Activated T-cell treated with anti-CD3 and anti-CD28 coated beads, Interleukin-2, amount 50 U/mL, for 4 hours (primary cell): ENCODE data around the gene WDR26. TPM values are rescaled to one million over a fixed set of nuclear protein-coding genes. Genes with fewer than 3 reads are reported as not detected.
A peak's percentile ranks its signal among the peaks of the same experiment; 100 is the strongest.

Source experiments
- ATAC-seq, 2 donors: fragments of 200-7000 bp; cut with Tn5 transposase; one replicate each; pipeline ENCODE4 v1.10.0; 2021
- DNase-seq: peaks from one replicate; pipeline ENCODE4 v3.0.0-alpha.2; 2020
- H3K27me3 Mint-ChIP-seq: one replicate; pipeline ENCODE4 v1.8.0; 2021; ENCODE audit warnings: low read depth, mixed read lengths
- H3K36me3 Mint-ChIP-seq: one replicate; pipeline ENCODE4 v1.8.0; 2022; ENCODE audit warnings: mixed read lengths; ENCODE audit not compliant: insufficient read depth
- H3K4me1 Mint-ChIP-seq: one replicate; pipeline ENCODE4 v1.8.0; 2021; ENCODE audit warnings: low read depth, mixed read lengths
- H3K4me3 Mint-ChIP-seq: one replicate; pipeline ENCODE4 v1.8.0; 2021; ENCODE audit warnings: mild to moderate bottlenecking, moderate library complexity, mixed read lengths
- H3K9me3 Mint-ChIP-seq: one replicate; pipeline ENCODE4 v1.8.0; 2021; ENCODE audit warnings: mixed read lengths
- total RNA-seq, 3 donors: library from RNA; stranded (reverse); gene quantifications; one replicate each; pipeline ENCODE4 v1.2.1, GENCODE V29; 2021

The WDR26 gene
- total RNA-seq, 3 donors from 2014 or later, result 48.9 to 58.6 (median 53.6) TPM

DNA sequence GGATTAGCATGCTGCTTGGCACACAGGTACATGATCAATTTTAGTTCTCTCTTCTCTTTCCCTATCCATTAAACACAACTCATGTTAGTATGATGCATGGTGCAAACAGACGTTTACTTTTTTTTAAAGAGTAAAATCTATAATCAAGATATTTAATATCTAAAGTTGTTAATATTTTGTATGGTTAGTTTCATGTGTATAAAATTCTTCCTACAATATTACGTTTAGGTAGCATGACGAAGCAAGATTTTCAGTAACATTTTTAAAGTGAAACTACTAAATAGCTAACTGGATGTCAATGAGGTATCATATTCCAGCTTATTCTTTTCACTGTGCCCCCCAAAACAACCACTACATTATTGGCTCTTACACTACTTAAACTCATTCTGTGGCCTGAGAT, 41.3 kb downstream of the WDR26 start:
- no peaks in the 10 kb centered on the region for H3K27me3 Mint-ChIP-seq
- DNase-seq (no peak), ATAC-seq (no peak)
- no peak overlapping the region for H3K4me3 Mint-ChIP-seq
- peaks cover 48% of the 10 kb centered on the region for H3K36me3 Mint-ChIP-seq
- no peaks in the 10 kb centered on the region for H3K9me3 Mint-ChIP-seq
- H3K4me1 Mint-ChIP-seq, result peaks cover 17% of the 10 kb centered on the region

DNA sequence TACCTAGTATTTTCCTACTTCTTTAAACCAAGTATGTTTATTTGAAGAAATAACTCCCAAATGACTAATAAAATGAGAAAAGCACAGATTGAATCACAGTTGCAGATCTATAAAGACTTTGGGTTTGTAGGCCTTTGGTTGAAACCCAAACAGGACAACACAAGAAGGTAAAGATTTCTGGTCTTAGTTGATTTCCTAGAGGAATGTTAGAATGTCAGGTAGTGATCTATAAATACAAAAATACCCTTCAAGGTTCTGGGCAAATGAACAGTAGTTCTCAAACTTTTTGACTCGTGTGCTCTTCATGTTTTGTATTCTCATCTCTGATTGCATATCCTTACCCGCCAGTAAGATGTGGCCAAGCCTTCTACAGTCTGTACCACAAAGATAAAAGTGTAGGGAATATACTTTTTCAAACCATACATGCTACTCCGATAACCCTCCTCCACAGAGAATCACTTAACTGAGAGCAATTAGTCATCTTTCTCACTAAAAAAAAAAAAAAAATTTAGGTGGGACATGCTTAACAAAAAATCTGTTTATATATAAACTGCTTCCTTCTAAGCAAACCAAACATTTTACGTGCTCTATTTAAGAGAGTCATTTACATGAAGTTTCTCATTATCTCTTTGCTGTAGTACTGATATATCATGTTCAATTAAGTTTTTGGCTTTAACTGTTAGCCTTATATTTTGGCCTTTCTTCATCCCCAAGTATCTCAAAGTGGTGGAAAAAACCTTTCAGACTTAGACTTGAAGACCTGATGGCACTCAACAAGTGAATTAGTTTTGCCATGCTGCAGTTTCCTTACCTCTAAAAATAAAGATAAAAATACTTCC, 42.0 kb downstream of the WDR26 start:
- ATAC-seq (peak; percentile 66 to 91), DNase-seq (no peak)
- Mint-ChIP-seq H3K4me1 (peaks cover 23% of the 10 kb centered on the region), H3K36me3 (peaks cover 42% of the 10 kb centered on the region), H3K9me3 (no peaks in the 10 kb centered on the region), H3K27me3 (no peaks in the 10 kb centered on the region), H3K4me3 (no peak overlapping the region)

DNA sequence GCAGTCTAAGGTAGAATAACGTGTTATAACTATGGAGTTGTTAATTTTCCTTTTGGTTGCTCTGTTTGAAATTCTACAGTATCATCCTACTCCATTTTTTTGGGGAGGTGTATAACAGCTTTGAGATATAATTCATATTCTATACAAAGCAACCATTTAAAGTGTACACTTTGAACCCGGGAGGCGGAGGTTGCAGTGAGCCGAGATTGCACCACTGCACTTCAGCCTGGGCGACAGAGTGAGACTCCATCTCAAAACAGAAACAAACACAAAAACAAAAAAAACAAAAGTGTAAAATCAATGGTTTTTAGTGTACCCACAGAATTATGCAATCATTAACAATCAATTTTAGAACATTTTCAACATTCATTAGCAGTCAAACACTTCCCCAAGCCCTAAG, 44.1 kb downstream of the WDR26 start:
- no peaks in the 10 kb centered on the region for H3K9me3 Mint-ChIP-seq
- H3K4me1 Mint-ChIP-seq, result peaks cover 42% of the 10 kb centered on the region
- no peak for ATAC-seq
- no peak overlapping the region for H3K4me3 Mint-ChIP-seq
- DNase-seq, result no peak
- peaks cover 31% of the 10 kb centered on the region for H3K36me3 Mint-ChIP-seq
- no peaks in the 10 kb centered on the region for H3K27me3 Mint-ChIP-seq

DNA sequence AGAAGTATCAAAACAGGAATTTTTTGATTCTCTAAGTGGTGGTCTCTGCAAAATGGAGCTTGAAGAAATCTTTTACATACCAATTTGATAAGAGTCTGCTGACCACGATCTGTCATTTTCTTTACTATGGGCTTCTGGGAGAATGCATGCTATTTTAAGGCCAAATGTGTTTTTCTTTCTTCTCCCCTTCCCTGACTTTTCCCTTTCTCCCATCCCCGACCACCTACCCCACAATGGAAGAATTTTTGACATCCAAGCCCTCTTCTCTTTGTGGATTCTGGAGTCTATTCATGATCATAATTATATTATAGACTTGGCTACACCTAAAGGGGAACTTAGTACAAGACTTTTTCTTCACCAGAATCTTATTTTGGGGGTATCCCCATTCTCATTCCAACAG, 46.7 kb downstream of the WDR26 start:
- Mint-ChIP-seq H3K4me1 (peaks cover 44% of the 10 kb centered on the region), H3K4me3 (no peak overlapping the region), H3K36me3 (peaks cover 33% of the 10 kb centered on the region)

DNA sequence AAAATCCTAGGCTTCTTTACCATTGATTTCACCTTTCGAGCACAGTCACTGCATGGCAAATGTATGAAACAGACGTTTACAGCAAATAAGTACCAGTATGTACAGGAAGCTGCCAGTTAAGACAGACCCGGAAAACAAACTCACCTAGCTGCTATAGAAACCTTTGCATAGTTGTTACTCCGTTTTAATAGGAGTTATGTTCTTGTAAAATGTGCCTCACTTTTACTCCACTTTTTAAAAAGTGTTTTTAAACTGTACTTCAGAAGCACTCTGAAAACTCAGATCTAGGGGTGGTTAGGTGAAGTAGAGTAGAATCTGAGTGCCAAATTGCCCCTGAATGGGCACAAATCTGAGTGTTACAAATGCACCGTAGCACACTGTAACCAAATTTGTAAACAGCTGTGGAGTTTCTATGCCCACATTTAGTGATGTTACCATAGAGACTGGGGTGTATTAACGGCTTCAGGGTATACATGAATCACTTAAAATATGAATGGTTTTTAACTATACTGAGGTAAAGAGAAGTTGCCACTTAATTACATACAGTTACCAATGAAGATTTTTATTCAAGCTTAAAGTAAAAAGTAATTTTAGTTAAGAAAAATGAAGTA, 47.2 kb downstream of the WDR26 start:
- H3K36me3 Mint-ChIP-seq, result peaks cover 29% of the 10 kb centered on the region
- no peaks in the 10 kb centered on the region for H3K9me3 Mint-ChIP-seq

More for the DNA sequence above, 46.7 kb downstream of the WDR26 start:
- DNase-seq, result no peak
- no peak for ATAC-seq
- H3K9me3 Mint-ChIP-seq, result no peaks in the 10 kb centered on the region
- no peaks in the 10 kb centered on the region for H3K27me3 Mint-ChIP-seq

DNA sequence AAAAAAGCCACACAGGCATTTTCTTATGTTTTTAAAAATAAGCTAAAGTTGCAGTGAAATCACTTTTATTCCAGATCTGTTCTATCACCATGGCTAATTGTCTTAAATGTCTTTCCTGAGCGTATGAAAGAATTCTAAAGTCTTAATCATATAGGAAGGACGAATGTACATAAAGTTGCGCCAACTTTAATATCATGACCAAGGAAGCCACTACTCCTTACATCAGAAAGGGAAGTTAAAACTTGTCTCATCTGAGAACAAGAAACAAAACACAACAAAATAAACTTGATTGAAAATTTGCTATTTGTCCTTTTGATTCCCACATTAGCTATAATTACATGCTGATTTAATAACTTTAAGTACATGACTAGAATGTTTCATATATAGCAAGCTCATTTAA, 51.4 kb downstream of the WDR26 start:
- H3K4me3 Mint-ChIP-seq, result no peak overlapping the region
- no peak for ATAC-seq
- H3K9me3 Mint-ChIP-seq, result no peaks in the 10 kb centered on the region
- H3K4me1 Mint-ChIP-seq, result peaks cover 75% of the 10 kb centered on the region
- DNase-seq, result no peak
- H3K36me3 Mint-ChIP-seq, result peaks cover 23% of the 10 kb centered on the region
- H3K27me3 Mint-ChIP-seq, result no peaks in the 10 kb centered on the region

More for the DNA sequence above, 47.2 kb downstream of the WDR26 start:
- DNase-seq, result no peak
- ATAC-seq, result peak; percentile 58 to 66
- Mint-ChIP-seq H3K4me3 (no peak overlapping the region), H3K27me3 (no peaks in the 10 kb centered on the region), H3K4me1 (peaks cover 44% of the 10 kb centered on the region)

DNA sequence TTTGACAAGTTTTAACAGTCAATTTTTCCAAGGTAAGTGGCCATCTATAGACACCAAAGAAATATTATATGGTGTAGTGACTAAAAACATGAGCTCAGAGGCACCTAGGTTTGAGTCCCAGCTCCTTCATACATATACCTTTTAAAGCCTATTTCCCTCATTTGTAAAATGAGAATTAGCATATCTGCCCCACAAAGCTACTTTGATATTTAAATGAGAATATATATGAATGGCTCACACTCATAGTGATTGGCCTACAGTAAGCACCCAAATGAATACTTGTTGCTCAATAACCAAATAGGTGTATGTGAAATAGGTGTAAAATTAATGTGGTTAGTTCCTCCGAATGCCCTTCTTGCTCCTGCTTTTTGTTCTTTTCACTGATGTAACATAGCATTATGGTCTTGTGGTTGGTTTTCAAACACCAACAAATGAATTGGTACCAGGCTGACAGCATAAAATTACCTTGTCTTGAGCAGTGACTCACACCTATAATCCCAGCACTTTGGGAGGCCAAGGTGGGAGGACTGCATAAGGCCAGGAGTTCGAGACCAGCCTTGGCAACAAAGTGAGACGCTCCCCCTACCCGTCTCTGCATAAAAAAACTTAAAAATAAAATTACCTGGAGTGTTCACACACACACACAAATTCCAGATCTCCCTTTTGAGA, 52.6 kb downstream of the WDR26 start:
- Mint-ChIP-seq H3K36me3 (peaks cover 30% of the 10 kb centered on the region), H3K27me3 (no peaks in the 10 kb centered on the region), H3K4me1 (peaks cover 76% of the 10 kb centered on the region), H3K9me3 (no peaks in the 10 kb centered on the region), H3K4me3 (peak overlapping the region; percentile 26)
- no peak for DNase-seq
- peak; percentile 69 to 71 for ATAC-seq

DNA sequence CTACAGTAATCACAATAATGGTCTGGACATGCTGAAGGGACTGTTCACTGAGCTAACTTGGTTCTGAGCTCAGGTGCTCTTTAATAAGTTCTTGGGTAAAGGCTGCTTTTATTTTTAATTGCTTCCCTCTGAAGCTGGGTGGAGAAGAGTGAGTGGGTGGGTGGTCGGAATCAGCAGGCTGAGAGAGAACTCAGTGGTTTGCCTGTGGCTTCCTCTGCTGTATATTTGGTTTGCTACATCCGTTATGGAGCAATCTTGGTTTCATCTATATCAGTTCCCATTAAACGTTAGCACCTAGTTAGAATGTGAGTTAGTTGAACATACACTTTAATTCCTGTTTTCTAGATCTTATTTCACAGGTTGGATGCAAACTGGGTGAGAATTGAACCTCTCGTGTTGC, 54.6 kb downstream of the WDR26 start:
- peaks cover 79% of the 10 kb centered on the region for H3K4me1 Mint-ChIP-seq
- DNase-seq, result peak; percentile 40
- peak overlapping the region; percentile 37 for H3K4me3 Mint-ChIP-seq
- H3K9me3 Mint-ChIP-seq, result no peaks in the 10 kb centered on the region
- ATAC-seq, result peak; percentile 33 to 41
- no peaks in the 10 kb centered on the region for H3K27me3 Mint-ChIP-seq
- peaks cover 30% of the 10 kb centered on the region for H3K36me3 Mint-ChIP-seq

DNA sequence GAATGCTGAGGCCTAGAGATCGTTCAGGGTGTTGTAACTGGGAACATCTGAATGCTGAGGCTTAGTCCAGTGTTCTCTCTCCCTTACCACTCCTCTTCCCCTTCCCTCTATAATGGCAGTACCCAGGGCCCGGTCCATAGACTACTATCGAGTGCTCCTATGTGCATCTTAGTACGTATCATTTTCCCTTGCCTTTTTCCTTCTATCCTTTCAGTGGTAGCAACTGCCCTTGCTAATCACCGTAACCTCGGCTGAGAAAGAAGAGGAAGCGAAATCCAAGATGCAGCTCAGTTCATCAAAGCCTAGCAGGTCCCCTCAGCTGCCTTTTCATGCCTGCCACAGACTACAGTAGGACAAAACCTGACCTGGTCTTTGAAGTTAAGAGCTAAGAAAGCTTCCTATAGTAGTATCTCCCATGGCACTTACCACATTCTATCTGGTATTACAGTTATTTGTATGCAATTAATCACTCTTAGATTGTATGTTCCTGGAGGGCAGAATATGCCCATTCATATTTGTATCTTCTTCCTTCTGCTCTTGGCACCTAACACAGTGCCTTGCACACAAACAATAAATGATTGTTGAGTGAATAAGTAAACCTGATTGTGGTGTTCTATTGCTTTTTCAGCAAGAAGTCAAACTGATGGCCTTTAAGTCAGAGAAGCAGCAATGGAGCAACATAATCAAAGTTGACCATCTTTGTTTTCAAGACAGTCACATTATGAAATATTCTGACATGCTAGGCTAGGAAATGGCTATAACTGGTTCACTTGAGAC, 55.6 kb downstream of the WDR26 start:
- Mint-ChIP-seq H3K36me3 (peaks cover 29% of the 10 kb centered on the region), H3K4me1 (peaks cover 89% of the 10 kb centered on the region), H3K9me3 (no peaks in the 10 kb centered on the region), H3K27me3 (no peaks in the 10 kb centered on the region), H3K4me3 (peak overlapping the region; percentile 12)
- no peak for DNase-seq
- ATAC-seq, result no peak

DNA sequence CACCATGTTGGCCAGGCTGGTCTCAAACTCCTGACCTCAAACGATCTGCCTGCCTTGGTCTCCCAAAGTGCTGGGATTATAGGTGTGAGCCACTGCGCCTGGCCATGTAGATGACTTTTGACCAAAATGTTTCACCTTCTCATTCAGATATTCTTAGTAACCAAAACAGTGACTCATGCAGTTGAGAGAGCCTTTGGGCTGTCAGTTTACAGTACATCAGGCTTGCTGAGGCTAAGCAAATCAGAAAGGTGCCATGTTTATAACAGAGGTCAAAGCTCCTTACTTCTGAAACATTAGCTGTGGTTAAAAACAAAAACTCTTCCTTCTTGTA, 57.0 kb downstream of the WDR26 start:
- Mint-ChIP-seq H3K36me3 (peaks cover 35% of the 10 kb centered on the region), H3K27me3 (no peaks in the 10 kb centered on the region), H3K4me3 (no peak overlapping the region), H3K4me1 (peaks cover 93% of the 10 kb centered on the region), H3K9me3 (no peaks in the 10 kb centered on the region)
- DNase-seq (no peak), ATAC-seq (peak; percentile 62 to 66)

DNA sequence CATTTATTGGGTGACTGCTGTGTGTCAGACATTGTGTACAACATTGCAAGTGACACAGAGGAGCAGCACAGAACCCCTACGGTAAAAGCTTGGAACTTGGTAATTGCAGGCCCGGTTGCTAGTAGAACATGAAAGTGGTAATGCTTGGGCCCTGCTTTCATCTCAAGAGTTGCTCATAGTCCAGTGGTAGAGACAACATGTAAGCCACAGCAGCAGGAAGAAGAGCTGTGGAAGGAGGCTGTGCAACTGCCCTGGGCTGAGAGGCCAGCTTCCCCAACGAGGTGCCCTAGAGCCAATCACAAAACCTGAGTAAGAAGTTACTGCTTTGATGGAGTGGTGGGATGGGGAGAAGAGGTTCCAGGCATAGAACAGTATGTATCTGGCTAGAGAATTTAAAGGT, 59.5 kb downstream of the WDR26 start:
- Mint-ChIP-seq H3K27me3 (no peaks in the 10 kb centered on the region), H3K9me3 (no peaks in the 10 kb centered on the region), H3K4me1 (peaks cover 81% of the 10 kb centered on the region), H3K36me3 (peaks cover 51% of the 10 kb centered on the region), H3K4me3 (no peak overlapping the region)
- ATAC-seq (no peak), DNase-seq (no peak)

DNA sequence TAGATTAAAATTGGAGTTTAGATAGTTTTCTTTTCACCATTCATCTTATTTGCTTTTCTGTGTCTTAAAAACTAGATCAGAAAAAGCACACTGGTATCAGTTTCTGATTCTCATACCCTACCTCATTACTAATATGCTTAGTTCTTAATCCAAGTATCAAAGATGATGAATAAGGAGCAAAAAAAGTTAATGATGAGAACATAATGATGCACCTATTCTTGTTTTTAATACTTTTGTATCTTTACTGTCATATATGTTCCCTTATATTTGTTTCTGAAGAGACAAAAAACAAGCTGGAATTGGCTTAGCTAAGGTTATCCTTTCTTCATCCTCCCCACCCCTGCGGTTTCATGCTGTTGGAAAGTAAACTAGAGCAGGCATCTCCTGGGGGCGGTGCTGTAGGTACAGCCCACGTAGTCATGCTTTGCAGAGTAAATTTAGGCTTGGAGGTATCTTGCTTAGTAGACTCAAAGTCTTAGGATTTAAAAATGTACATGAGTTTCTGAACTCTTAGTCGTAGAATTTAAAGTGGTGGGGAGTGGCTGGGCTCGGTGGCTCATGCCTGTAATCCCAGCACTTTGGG, 61.5 kb downstream of the WDR26 start:
- peaks cover 46% of the 10 kb centered on the region for H3K36me3 Mint-ChIP-seq
- H3K9me3 Mint-ChIP-seq, result no peaks in the 10 kb centered on the region
- H3K4me3 Mint-ChIP-seq, result no peak overlapping the region
- H3K27me3 Mint-ChIP-seq, result no peaks in the 10 kb centered on the region
- peak; percentile 50 to 53 for ATAC-seq
- DNase-seq, result no peak
- peaks cover 76% of the 10 kb centered on the region for H3K4me1 Mint-ChIP-seq

DNA sequence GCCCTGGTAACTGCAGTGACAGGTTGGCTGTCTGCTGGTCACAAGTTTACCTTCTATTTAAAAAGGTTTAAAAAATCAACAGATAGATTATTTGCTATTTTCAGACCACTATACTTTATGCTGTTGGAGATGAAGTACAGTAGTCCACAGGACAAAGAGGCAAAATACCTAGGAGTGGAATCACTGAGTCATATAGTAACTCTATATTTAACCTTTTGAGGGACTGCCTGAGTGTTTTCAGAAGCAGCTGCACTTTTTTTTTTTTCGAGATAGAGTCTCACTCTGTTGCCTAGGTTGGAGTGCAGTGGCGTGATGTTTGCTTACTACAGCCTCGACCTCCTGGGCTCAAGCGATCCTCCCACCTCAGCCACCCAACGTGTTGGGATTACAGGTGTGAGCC, 66.2 kb downstream of the WDR26 start:
- peak; percentile 44 to 66 for ATAC-seq
- DNase-seq, result no peak
- Mint-ChIP-seq H3K36me3 (peaks cover 43% of the 10 kb centered on the region), H3K4me1 (peaks cover 61% of the 10 kb centered on the region), H3K27me3 (no peaks in the 10 kb centered on the region), H3K9me3 (no peaks in the 10 kb centered on the region), H3K4me3 (no peak overlapping the region)

DNA sequence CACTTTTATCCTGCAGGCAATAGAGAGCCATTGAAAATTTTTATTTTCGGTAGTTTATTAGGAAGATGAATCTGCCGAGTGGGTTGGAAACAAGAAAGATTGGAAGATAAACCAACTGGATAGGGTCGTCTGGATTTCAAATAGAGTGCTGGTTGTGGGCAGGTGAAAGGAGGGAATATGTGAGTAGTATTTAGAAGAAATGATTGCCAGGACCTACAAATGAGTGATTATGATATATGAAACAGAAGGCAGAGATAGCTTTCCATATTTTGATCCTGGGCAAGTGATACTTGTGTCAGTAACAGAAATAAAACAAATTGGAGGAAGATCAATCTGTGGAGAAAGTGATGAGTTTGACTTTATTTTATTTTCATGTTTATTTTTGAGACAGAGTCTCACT, 75.4 kb downstream of the WDR26 start:
- Mint-ChIP-seq H3K9me3 (no peaks in the 10 kb centered on the region), H3K4me3 (peak overlapping the region; percentile 0), H3K36me3 (peaks cover 21% of the 10 kb centered on the region)

More for the DNA sequence above, 75.4 kb downstream of the WDR26 start:
- Mint-ChIP-seq H3K4me1 (peaks cover 53% of the 10 kb centered on the region), H3K27me3 (no peaks in the 10 kb centered on the region)
- DNase-seq (no peak), ATAC-seq (no peak)
